HepG2 (cell line): ENCODE measurements around the gene SUCLG2. TPM values are rescaled to one million over a fixed set of nuclear protein-coding genes. Genes with fewer than 3 reads are reported as not detected.

Experiments used
- ATAC-seq: fragments of 200-7000 bp; cut with Tn5 transposase; 3 replicates; pipeline ENCODE4 v1.9.1; 2020; ENCODE audit warnings: mild to moderate bottlenecking, moderate library complexity
- BruUV-seq: library from RNA; stranded (reverse); fragments of 400-500 nt; replicated peaks from 2 replicates; lab custom pipeline; 2021; lab: Mats Ljungman, UMichigan
- CTCF ChIA-PET: fragments of 300-600 bp; formaldehyde crosslinking; extraction: SDS; loops from one replicate; lab custom pipeline; 2021; ENCODE audit warnings: low total read pairs, inconsistent platforms, low intra/inter-chr PET ratio; lab: Yijun Ruan, JAX
- POLR2A ChIA-PET: fragments of 350-600 bp; sonication (Branson Sonifier 250); formaldehyde crosslinking; loops from one replicate; lab custom pipeline; 2020; ENCODE audit warnings: antibody characterized with exemption, inconsistent platforms; lab: Yijun Ruan, JAX
- DNase-seq: peaks from one replicate; pipeline ENCODE4 v3.0.0-alpha.2; 2015; ENCODE audit warnings: low spot score
- FAIRE-seq: peaks from 3 replicates; lab custom pipeline; 2011; peaks lifted over from hg19 to GRCh38; lab: Jason Lieb, UNC
- H2AFZ ChIP-seq: one replicate; pipeline ENCODE4 v1.6.1; 2011; ENCODE audit warnings: low read length, inconsistent platforms
- H3K27ac ChIP-seq: fragments of 300-600 bp; 3 replicates; pipeline ENCODE4 v1.8.0; 2011; ENCODE audit warnings: mixed run types, mild to moderate bottlenecking, mixed read lengths, low read length, inconsistent platforms; ENCODE audit not compliant: insufficient read depth; ENCODE audit errors: extremely low read length
- H3K27me3 ChIP-seq, 2 experiments: fragments of 200-600 bp in 1 of 2; 2 replicates in 1 of 2; 3 replicates in 1 of 2; pipeline versions ENCODE4 v1.6.0 to v1.8.0; 2011; ENCODE audit warnings: low read length in 2 of 2, mild to moderate bottlenecking in 2 of 2, moderate library complexity in 2 of 2, inconsistent platforms in 1 of 2; ENCODE audit not compliant: insufficient read depth in 2 of 2, control insufficient read depth in 1 of 2
- H3K36me3 ChIP-seq, 2 experiments: fragments of 200-600 bp in 1 of 2; replicated peaks in 1 of 2; 2 replicates in 1 of 2; 3 replicates in 1 of 2; pipeline versions ENCODE4 v1.5.1 to v1.8.0; 2011; ENCODE audit warnings: low read length in 2 of 2, inconsistent platforms in 1 of 2; ENCODE audit not compliant: insufficient read depth in 2 of 2, control insufficient read depth in 1 of 2
- H3K4me1 ChIP-seq: 2 replicates; pipeline ENCODE4 v1.5.1; 2012; ENCODE audit warnings: low read length, inconsistent platforms; ENCODE audit not compliant: insufficient read depth
- H3K4me2 ChIP-seq: 2 replicates; pipeline ENCODE4 v1.6.0; 2011; ENCODE audit warnings: low read depth, low read length, inconsistent platforms
- H3K4me3 ChIP-seq, 3 experiments: fragments of 200-600 bp in 1 of 3; sonication (generic), shearing (Covaris generic) in 1 of 3; replicated peaks in 1 of 3; 2 replicates each; pipeline ENCODE4 v1.5.1; 2011 to 2016; ENCODE audit warnings: low read length in 3 of 3, inconsistent platforms in 2 of 3, low read depth in 2 of 3, mild to moderate bottlenecking in 2 of 3, control low read depth in 1 of 3, mixed read lengths in 1 of 3; ENCODE audit not compliant: insufficient read depth in 1 of 3
- H3K79me2 ChIP-seq: one replicate; pipeline ENCODE4 v1.6.1; 2011; ENCODE audit warnings: low read length, inconsistent platforms; ENCODE audit not compliant: insufficient read depth
- H3K9ac ChIP-seq: 2 replicates; pipeline ENCODE4 v1.6.0; 2011; ENCODE audit warnings: mild to moderate bottlenecking, low read depth, low read length, inconsistent platforms; ENCODE audit not compliant: insufficient read depth
- H3K9me3 ChIP-seq: 2 replicates; pipeline ENCODE4 v1.5.1; 2012; ENCODE audit warnings: mild to moderate bottlenecking, low read length
- H4K20me1 ChIP-seq: 2 replicates; pipeline ENCODE4 v1.6.0; 2011; ENCODE audit warnings: inconsistent platforms, mild to moderate bottlenecking, low read length, moderate library complexity; ENCODE audit not compliant: insufficient read depth
- HIVEP1 ChIP-seq: sonication (generic); formaldehyde crosslinking; IDR thresholded peaks from 2 replicates; pipeline ENCODE4 v1.4.0; 2020; ENCODE audit warnings: mild to moderate bottlenecking, missing genetic modification reagents
- KAT2B ChIP-seq: fragments of 150-350 bp; IDR thresholded peaks from 2 replicates; pipeline ENCODE4 v1.6.1; 2014; ENCODE audit warnings: low read depth, low read length, borderline replicate concordance
- NFKB2 ChIP-seq: sonication (generic); formaldehyde crosslinking; IDR thresholded peaks from 2 replicates; pipeline ENCODE4 v1.4.0; 2020; ENCODE audit warnings: missing genetic modification reagents, borderline replicate concordance
- ONECUT2 ChIP-seq: sonication (generic); formaldehyde crosslinking; IDR thresholded peaks from 2 replicates; pipeline ENCODE4 v1.4.0; 2020; ENCODE audit warnings: missing genetic modification reagents
- PHF21A ChIP-seq: sonication (generic); formaldehyde crosslinking; IDR thresholded peaks from 2 replicates; pipeline ENCODE4 v1.5.0; 2020; ENCODE audit warnings: mild to moderate bottlenecking, missing genetic modification reagents
- SCMH1 ChIP-seq: sonication (generic); formaldehyde crosslinking; IDR thresholded peaks from 2 replicates; pipeline ENCODE4 v1.9.0; 2021; ENCODE audit warnings: missing genetic modification reagents, mild to moderate bottlenecking, borderline replicate concordance
- SIN3A ChIP-seq: IDR thresholded peaks from 2 replicates; pipeline ENCODE4 v1.6.1; 2011; ENCODE audit warnings: low read depth, mild to moderate bottlenecking, control low read depth, low read length, borderline replicate concordance
- SMC3 ChIP-seq: IDR thresholded peaks from 2 replicates; pipeline ENCODE4 v1.6.1; 2011; ENCODE audit warnings: low read length, improper control_type of control experiment
- SSRP1 ChIP-seq: IDR thresholded peaks from 2 replicates; pipeline ENCODE4 v1.6.1; 2016; ENCODE audit warnings: control low read depth
- TCF7 ChIP-seq: sonication (generic); IDR thresholded peaks from 2 replicates; pipeline ENCODE4 v1.6.1; 2016; ENCODE audit warnings: antibody characterized with exemption, low read depth
- ZFP41 ChIP-seq: sonication (generic); formaldehyde crosslinking; IDR thresholded peaks from 2 replicates; pipeline ENCODE4 v1.4.0; 2020; ENCODE audit warnings: mild to moderate bottlenecking, missing genetic modification reagents, borderline replicate concordance
- ZSCAN22 ChIP-seq: sonication (generic); formaldehyde crosslinking; IDR thresholded peaks from 2 replicates; pipeline ENCODE4 v1.4.0; 2020; ENCODE audit warnings: mild to moderate bottlenecking, missing genetic modification reagents
- WGBS: methylation state at CpG from one replicate; pipeline ENCODE4 v1.1.6; 2017; ENCODE audit warnings: low lambda C conversion rate; 5-methylcytosine and 5-hydroxymethylcytosine counted together
- in situ Hi-C: cut with HindIII; loops from 2 replicates; pipeline ENCODE4 v1.10.0; 2017; ENCODE audit warnings: low pct_unique_long_range_greater_than_20kb; ENCODE audit not compliant: extremely low pct_ligation_motif_present
- intact Hi-C: fragments of 100-400 bp; cut with micrococcal nuclease; formaldehyde crosslinking; loops from one replicate; pipeline ENCODE4 v1.10.0; 2022; ENCODE audit not compliant: unreplicated experiment
- polyA plus RNA-seq, 8 experiments: library from polyadenylated mRNA; depleted of rRNA in 3 of 8; stranded (reverse) in 7 of 8; unstranded in 1 of 8; fragments of >200 nt; fragmentation: Illumina TruSeq in 4 of 8; extraction: Trizol in 4 of 8; gene quantifications; 2 replicates each; pipeline versions ENCODE4 v1.2.1 to v1.2.3, GENCODE V29; 2011 to 2016; ENCODE audit warnings: low read depth in 4 of 8, missing spikeins in 1 of 8, mixed read lengths in 1 of 8; ENCODE audit not compliant: insufficient read depth in 1 of 8
- total RNA-seq, 5 experiments: library from RNA; depleted of rRNA; stranded (reverse); fragments of >200 nt; fragmentation: Illumina TruSeq; extraction: Trizol; gene quantifications; 2 replicates each; pipeline ENCODE4 v1.2.3, GENCODE V29; 2016; ENCODE audit warnings: low read depth in 1 of 5

Gene SUCLG2
- total and polyA plus RNA-seq, 2 of the 13 experiments (the other 11 are each of a cell fraction or from before 2014, with no cell fraction given) = 21.4 to 64.9 TPM

- 96% methylated on average over 6 of the region's 6 CpGs for WGBS
- Histone ChIP-seq H3K9me3 (no peaks in the 10 kb centered on the region), H3K27ac (no peak overlapping the region), H3K4me3 (no peak overlapping the region), H2AFZ (no peak overlapping the region), H3K27me3 (no peaks in the 10 kb centered on the region), H3K36me3 (peaks cover 2 to 9% of the 10 kb centered on the region in 2 experiments; a peak in 2 of 5 replicates), H3K79me2 (peaks cover 9% of the 10 kb centered on the region), H3K4me1 (peaks cover 16% of the 10 kb centered on the region), H4K20me1 (no peaks in the 10 kb centered on the region), H3K4me2 (no peak overlapping the region), H3K9ac (no peak overlapping the region)
- FAIRE-seq = no peak
- TF ChIP-seq SSRP1 (CRISPR knock-in tag) = no peak
- TF ChIP-seq ONECUT2 (CRISPR knock-in tag) = no peak
- TF ChIP-seq SIN3A = no peak
- no peak for TF ChIP-seq NFKB2
- no peak for TF ChIP-seq SCMH1 (CRISPR knock-in tag)
- no peak for TF ChIP-seq ZFP41
- TF ChIP-seq TCF7 = no peak
- no peak for TF ChIP-seq KAT2B
- no peak for TF ChIP-seq PHF21A (CRISPR knock-in tag)
- no peak for TF ChIP-seq ZSCAN22 (CRISPR knock-in tag)
- no peak for TF ChIP-seq SMC3
- no peak for TF ChIP-seq HIVEP1
- no peak for DNase-seq
- in situ Hi-C loops = no loop called here
- ChIA-PET CTCF (no interaction called here), POLR2A (interaction anchor here (1.2 kb wide), 1 partner anchor 15 kb away, joined by 3 read pairs; no protein-coding TSS in a partner anchor)
- BruUV-seq = no TSS peak
- intact Hi-C loops = no loop called here
- ATAC-seq = no peak
These were observed 14.3 kb downstream of the SUCLG2 start for GRCh38 chr3:67640023-67640660.
